GM18507 (cell line): ENCODE measurements around the gene CACNG4.

Experiments used
- DNase-seq: peaks from one replicate; pipeline ENCODE4 v3.0.0; 2011; ENCODE audit warnings: low read depth; ENCODE audit not compliant: insufficient read length; ENCODE audit errors: extremely low spot score
- FAIRE-seq: peaks from 2 replicates; lab custom pipeline; 2011; peaks lifted over from hg19 to GRCh38; lab: Jason Lieb, UNC

Gene CACNG4

GRCh38 chr17:66976781-66977201 lies 12.3 kb downstream of the CACNG4 start:
- no peak for DNase-seq
- FAIRE-seq: no peak

- no peak for DNase-seq
- no peak for FAIRE-seq
Measured at GRCh38 chr17:66978514-66979061, 14.1 kb downstream of the CACNG4 start.

GRCh38 chr17:66980896-66981295 lies 16.4 kb downstream of the CACNG4 start:
- DNase-seq (no peak), FAIRE-seq (no peak)

- no peak for FAIRE-seq
- DNase-seq: no peak
Measured at GRCh38 chr17:66981983-66982508, 17.5 kb downstream of the CACNG4 start.

GRCh38 chr17:66983414-66984021 lies 19.0 kb downstream of the CACNG4 start:
- no peak for DNase-seq
- FAIRE-seq: no peak

- no peak for FAIRE-seq
- no peak for DNase-seq
Measured at GRCh38 chr17:66984730-66985129, 20.2 kb downstream of the CACNG4 start.

GRCh38 chr17:66985338-66986237 lies 21.1 kb downstream of the CACNG4 start:
- FAIRE-seq (peak; percentile 36), DNase-seq (no peak)

GRCh38 chr17:66986659-66987058 lies 22.2 kb downstream of the CACNG4 start:
- DNase-seq (no peak), FAIRE-seq (no peak)

- no peak for FAIRE-seq
- DNase-seq: no peak
Measured at GRCh38 chr17:66987059-66987616, 22.6 kb downstream of the CACNG4 start.

- DNase-seq: no peak
- no peak for FAIRE-seq
Measured at GRCh38 chr17:66988069-66988798, 23.7 kb downstream of the CACNG4 start.

- DNase-seq (no peak), FAIRE-seq (no peak)
Measured at GRCh38 chr17:66989076-66989475, 24.6 kb downstream of the CACNG4 start.

- DNase-seq: no peak
- FAIRE-seq: no peak
Measured at GRCh38 chr17:66989579-66989978, 25.1 kb downstream of the CACNG4 start.

GRCh38 chr17:66990047-66990446 lies 25.5 kb downstream of the CACNG4 start:
- no peak for DNase-seq
- no peak for FAIRE-seq

- no peak for DNase-seq
- FAIRE-seq: no peak
Measured at GRCh38 chr17:66992911-66993442, 28.5 kb downstream of the CACNG4 start.

- DNase-seq (no peak), FAIRE-seq (no peak)
Measured at GRCh38 chr17:66994361-66994760, 29.9 kb downstream of the CACNG4 start.

- no peak for FAIRE-seq
- no peak for DNase-seq
Measured at GRCh38 chr17:66994930-66995535, 30.5 kb downstream of the CACNG4 start.

- FAIRE-seq: no peak
- DNase-seq: no peak
Measured at GRCh38 chr17:66995944-66996343, 31.4 kb downstream of the CACNG4 start.

GRCh38 chr17:66996926-66997325 lies 32.4 kb downstream of the CACNG4 start:
- FAIRE-seq (no peak), DNase-seq (no peak)

- no peak for DNase-seq
- FAIRE-seq: no peak
Measured at GRCh38 chr17:67003231-67003630, 38.7 kb downstream of the CACNG4 start.
